GF-D8 (cell line): ENCODE data around the gene BRD3.
"Not testable (repeated sequence)": the region's sequence is repeated elsewhere in the genome, so short reads cannot be mapped to it uniquely, and the experiment has no call there.

Source experiments
- DNase-seq: peaks from one replicate; lab custom pipeline; 2025; lab: John Stamatoyannopoulos, UW

BRD3 gene

DNA sequence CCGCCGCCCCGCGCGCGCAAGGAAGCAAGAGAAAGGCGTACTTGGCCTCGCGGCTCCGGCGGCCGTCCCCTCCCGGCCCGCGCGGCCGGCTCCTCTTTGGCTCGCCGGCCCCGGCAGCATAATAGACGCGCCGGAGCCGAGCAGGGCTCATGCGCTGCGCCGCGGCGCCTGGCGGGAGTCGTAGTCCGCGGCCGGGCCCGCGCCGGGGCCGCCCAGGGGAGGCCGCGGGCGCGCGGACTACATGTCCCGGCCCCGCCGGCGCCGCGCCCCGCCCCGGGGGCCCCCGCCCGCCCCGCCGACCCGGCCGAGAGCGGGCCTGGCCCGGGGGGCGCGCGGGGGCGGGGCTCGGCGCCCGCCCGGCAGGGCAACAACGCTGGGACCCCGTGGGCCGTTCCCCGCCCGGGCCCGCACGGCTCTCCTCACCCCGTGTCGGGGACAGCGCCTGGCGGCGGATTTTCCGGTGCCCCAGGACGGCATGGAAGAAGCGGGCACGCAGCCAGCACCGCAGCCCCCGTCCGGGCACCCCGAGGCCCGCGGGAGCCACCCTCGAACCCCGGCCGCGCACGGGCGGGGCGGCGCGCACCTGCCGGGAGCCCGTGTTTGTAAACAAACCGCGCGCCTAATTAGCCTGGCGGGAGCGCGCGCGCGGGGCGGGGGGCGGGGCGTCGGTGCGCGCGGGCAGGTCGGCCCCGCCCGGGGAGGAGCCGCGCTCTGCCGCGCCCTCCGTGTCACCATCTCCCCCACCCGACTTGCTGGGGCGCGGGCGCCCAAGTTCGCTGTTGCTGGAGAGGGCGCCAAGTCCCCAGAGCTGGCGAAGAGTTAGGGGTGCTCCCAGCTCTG lies at the start of gene BRD3:
Gene BRD3, minus strand, starts transcription at position 123 of the 840 bp plus-strand sequence. CDS start 14,549 bp downstream, outside the sequence.
- peak; percentile 62 for DNase-seq

DNA sequence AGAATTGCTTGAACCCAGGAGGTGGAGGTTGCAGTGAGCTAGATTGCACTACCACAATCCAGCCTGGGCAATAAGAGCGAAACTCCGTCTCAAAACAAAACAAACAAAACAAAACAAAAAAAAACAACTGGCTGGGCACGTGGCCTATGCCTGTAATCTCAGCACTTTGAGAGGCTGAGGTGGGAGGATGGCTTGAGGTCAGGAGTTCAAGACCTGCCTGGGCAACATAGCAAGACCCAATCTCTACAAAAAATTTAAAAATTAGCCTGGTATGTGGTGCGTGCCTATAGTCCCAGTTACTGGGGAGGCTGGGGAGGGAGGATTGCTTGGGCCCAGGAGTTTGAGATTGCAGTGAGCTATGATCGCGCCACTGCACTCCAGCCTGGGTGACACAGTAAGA lies 44.7 kb upstream of the BRD3 start:
- no peak for DNase-seq

DNA sequence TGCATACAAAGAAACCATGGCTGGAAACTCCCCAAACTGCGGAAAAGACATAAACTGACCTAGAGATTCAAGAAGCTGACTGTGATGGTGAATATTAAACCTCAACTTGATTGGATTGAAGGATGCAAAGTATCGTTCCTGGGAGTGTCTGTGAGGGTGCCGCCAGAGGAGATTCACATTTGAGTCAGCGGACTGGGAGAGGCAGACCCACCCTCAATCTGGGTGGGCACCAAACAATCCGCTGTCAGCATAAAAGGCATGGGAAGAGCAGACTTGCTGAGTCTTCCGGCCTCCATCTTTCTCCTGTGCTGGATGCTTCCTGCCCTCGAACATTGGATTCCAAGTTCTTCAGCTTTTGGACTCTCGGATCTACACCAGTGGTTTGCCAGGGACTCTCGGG lies 43.2 kb upstream of the BRD3 start:
- no peak for DNase-seq

DNA sequence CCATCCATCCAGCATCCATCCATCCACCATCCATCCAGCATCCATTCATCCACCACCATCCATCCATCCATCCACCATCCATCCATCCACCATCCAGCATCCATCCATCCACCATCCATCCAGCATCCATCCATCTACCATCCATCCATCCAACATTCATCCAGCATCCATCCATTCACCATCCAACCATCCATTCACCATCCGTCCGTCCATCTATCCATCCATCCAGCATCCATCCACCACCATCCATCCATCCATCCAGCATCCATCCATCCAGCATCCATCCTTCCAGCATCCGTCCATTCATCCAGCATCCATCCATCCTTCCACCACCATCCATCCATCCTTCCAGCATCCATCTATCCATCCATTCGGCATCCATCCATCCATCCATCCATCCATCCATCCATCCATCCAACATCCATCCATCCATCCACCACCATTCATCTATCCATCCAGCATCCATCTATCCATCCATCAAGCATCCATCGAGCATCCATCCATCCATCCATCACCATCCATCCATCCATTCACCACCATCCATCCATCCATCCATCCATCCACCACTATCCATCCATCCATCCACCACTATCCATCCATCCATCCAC lies 35.7 kb upstream of the BRD3 start:
- DNase-seq, result no peak

DNA sequence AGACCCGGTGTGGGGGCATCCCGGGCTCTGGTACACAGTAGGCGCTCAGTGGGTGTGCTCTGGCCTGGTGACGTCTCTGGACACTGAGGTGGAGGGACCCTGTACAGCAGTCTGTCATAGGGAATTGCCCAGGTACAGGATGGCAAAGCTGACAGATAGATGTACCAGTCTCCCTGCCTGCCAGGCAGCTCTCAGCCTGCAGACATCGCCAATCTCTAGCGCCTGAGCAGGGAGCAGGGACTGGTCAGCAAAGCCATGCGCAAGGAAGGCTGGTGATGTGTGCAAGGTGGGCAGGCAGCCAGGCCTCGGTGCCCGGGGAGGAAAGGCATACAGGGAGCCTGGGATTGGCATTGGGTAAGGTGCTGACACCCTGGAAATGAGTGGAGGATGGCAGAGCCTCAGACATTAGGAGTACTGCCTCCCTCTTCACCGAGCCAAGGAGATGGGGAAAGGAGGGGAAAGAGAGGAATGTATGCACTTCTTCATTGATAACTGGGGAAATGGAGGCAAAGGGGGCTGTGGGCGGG lies 33.9 kb upstream of the BRD3 start:
- DNase-seq, result no peak

DNA sequence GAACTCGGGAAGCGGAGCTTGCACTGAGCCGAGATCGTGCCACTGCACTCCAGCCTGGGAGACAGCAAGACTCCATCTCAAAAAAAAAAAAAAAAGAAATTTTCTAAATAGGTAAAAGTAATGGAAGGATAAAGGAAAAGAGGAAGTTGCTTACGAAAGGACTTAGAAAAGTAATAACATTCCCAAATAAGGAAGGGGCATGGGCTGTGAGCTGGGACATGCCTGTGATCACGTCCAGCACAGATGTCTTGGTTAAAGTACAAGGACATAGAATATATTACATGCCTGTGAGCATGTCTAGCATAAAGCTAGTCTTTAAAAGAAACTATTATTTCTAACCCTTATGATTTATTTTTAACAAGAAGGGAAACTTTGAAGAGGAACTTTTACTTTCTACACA lies 33.3 kb upstream of the BRD3 start:
- DNase-seq, result not testable (repeated sequence)

DNA sequence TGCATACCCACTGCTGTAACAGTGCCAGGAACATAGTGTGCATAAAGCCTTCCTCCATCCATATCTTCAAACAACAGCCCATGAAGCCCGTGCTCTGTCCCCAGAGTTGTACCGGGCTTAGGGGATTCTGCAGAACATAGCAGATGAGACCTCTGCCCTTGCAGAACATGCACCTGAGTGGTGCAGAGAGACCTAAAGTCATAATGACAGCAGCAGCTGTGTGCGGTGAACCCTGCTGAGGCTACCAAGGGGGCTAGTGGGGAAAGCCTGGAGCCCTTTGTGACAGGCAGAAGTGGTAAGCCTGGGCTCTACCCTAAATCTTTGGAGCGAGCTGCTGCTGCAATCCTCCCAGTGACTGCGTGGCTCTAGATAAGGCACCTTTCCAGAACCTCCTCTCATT lies 32.2 kb upstream of the BRD3 start:
- no peak for DNase-seq

DNA sequence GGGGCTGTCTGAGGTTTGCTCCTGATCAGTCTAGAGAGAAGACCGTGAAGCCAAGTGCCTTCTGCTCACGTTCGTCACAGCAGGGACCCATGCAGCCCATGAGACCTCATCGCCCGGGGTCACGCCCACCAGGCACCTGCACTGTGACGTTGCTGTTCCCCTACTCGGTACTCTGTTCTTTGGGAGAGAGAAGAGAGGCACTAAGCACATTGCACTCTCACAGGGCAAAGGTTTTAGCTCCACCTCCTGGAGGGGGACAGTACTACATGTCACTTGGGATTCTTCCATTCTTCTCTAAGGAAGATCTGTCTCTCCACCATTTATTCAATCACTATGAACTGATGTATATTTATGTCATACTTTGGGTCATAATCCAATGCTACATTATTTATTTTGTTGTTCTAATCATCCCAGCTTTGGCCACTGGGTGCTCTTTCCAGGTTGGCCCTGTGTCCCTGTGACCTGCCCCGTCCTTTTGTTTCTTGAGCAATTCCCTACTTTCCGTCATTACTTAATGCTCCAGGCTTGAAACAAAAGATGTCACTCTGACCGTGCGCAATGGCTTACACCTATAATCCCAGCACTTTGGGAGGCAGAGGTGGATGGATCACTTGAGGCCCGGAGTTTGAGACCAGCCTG lies 31.4 kb upstream of the BRD3 start:
- DNase-seq, result peak; percentile 24

DNA sequence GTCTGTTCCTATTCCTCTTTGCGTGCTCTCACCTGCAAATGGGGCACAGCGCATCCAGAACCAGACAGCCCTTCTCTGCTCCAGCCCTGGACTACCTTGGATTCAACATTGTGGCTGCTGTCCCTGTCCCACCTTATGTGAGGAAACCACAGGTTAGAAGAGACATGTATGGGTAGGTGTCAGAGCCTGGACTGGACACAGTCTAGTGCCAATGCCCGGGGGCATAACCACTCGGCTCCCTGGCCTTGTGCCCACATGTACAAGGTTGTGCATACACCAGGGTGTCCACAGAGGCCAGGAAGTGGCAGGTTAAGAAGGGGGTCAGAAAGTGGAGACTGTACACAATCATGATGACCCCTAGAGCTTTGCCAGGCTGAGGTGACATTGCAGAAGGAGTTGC lies 22.1 kb upstream of the BRD3 start:
- no peak for DNase-seq

DNA sequence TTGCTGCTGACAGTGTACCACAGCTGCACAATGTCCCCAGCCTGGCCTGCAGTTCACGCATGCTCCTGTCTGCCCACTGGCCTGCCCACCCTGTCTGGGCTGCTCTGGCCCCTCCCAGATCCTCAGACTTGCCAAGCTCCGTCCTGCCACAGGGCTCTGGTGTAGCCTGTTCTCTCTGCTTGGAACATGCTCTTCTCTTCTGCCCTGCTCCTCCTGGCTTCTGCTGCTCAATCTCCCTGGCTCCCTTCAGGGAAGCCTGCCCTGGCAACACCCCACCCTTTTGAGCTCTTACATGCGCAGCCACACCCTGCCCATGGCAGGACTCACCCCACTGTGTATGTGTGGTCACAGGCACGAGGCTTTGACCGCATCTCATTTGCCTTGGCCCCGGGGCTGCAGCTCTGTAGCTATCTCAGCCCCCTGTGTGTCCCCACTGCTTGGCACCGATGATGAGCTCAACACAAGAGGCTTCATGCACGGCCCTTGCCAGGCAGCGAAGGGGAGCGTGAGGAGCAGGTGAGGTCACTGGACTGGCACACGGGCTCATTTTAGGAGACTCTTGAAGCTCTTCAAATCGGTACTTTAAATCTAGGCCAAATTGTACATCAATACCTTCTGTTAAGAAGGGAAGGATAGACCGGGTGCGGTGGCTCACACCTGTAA lies 20.4 kb upstream of the BRD3 start:
- DNase-seq, result no peak

DNA sequence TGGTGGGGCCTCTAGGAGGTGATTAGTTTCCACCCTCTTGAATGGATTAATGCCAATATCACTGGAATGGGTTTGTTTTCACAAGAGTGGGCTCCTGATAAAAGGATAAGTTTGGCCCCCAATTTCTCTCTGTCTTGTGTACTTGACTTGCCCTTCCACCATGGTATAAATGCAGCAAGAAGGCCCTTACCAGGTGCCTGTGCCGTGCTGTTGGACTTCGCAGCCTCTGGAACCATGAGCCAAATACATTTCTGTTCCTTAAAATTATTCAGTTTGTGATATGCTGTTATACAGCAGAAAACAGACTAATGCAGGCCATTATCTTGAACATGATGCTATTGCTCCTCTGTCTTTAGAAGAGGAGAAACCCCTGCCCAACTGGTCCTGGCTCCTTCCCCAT lies 17.8 kb upstream of the BRD3 start:
- no peak for DNase-seq

DNA sequence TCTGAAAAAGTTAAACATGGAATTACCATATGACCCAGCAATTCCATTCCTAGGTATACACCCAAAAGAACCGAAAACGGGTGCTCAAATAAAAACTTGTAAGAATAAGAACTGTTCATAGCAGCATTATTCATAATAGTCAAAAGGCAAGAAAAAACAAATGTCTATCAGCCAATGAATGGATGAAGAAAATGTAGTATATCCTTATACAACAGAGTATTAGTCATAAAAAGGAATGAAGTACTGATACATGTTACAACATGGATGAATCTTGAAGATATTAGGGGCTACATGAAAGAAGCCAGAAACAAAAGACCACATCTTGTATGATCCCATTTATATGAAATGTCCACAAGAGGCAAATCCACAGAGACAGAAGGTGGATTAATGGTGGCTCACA lies 15.6 kb upstream of the BRD3 start:
- DNase-seq, result no peak

DNA sequence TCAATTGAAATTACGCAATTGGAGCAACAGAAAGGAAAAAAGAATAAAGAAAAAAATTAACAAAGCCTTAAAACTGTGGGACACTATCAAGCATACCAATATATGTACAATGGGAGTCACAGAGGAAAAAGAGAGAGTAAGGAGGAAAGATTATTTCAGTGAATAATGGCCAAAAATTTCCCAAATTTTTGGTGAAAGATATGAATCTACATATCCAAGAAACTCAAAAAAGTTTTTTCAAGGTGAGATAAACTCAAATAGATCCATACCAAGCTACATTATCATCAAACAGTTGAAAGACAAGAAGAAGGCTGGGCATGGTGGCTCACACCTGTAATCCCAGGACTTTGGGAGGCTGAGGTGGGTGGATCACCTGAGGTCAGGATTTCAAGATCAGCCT lies 8.8 kb upstream of the BRD3 start:
- DNase-seq, result no peak

DNA sequence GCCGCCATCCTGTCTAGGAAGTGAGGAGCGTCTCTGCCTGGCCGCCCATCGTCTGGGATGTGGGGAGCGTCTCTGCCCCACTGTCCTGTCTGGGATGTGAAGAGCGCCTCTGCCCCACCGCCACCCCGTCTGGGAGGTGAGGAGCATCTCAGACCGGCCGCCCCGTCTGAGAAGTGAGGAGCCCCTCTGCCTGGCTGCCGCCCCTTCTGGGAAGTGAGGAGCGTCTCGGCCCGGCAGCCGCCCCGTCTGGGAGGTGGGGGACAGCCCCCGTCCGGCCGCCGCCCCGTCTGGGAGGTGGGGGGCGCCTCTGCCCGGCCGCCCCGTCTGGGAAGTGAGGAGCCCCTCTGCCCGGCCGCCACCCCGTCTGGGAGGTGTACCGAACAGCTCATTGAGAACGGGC lies 7.9 kb upstream of the BRD3 start:
- DNase-seq, result not testable (repeated sequence)

DNA sequence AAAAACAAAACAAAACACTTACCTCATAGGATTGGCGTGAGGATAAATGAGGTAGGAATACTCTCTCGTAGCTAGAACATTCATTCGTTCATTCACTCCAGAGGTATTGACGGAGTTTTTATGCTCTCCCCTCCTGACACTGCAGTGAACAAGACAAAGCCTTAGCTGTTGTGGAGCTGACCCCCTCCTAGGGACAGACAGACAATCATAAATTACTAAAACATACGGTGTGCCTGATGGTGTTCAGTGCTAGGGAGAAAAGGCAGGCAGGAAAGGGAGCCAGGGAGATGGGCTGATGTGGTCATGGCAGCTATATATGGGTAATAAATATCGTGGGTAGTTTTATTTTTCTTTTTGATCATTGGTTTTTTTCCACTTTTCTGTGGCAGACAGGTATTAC lies 5.7 kb upstream of the BRD3 start:
- DNase-seq, result no peak

DNA sequence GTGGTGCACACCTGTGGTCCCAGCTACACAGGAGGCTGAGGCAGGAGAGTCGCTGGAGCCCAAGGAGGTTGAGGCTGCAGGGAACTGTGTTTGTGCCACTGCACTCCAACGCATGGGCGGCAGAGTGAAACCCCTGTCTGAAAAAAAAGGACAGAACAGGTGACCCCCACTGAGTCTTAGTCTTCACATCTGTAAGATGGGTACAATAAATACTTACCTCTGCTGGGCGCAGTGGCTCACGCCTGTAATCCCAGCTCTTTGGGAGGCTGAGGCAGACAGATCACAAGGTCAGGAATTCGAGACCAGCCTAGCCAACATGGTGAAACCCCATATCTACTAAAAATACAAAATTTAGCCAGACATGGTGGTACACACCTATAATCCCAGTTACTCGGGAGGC lies 4.9 kb upstream of the BRD3 start:
- not testable (repeated sequence) for DNase-seq

DNA sequence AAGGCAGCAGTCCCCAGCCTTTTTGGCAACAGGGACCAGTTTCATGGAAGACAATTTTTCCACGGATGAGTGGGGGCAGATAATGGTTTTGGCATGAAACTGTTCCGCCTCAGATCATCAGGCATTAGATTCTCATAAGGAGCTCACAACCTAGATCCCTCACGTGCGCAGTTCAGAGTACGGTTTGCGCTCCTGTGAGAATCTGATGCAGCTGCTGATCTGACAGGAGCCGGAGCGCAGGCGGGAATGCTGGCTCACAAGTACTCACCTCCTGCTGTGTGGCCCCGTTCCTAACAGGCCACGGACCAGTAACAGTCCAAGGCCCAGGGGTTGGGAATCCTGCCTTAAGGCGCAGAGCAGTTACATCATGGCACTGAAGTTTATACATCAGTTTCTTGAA lies 3.3 kb upstream of the BRD3 start:
- no peak for DNase-seq

DNA sequence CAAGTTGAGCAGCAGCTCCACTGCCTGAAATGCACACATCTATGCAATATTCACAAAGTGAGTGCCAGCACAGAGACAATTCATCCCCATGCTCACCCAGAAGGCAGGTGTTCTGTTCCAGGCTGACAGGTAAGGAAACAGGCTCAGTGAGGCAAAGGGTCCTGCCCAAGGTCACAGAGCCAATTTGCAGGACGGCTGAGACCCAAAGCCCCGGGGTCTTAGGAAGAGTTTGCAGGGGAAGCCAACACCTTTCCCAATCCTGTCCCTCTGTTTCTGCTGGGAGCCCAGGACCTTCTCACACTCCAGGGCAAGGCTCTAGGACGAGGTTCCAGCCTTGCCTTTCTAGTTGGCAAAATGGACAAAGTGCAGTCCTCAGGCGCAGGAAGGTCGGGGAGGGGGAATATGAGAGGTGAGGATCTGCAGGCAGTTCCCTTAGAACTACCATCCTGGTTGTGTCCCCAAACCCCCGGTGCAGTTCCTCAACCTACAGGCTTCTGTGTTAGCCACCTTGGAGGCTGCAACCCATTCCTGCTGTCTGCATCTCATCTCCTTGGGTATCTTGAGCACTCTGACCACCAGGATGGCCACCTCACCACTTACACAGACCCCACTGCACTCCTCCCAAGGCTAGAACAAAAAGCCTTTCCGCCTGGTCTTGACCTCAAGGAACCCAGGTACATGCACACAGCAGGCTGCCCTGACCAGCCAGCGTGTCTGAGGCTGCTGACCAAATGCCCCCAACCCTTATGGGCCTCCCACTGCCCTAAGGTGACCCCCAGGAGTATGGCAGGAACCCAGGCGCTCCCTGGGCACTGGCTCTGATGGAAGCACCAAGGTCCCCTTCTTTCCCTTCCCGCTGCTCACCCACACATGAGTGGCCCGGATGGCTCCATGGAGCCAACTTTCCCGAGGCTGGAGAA lies 1.9 kb upstream of the BRD3 start:
- DNase-seq, result no peak

DNA sequence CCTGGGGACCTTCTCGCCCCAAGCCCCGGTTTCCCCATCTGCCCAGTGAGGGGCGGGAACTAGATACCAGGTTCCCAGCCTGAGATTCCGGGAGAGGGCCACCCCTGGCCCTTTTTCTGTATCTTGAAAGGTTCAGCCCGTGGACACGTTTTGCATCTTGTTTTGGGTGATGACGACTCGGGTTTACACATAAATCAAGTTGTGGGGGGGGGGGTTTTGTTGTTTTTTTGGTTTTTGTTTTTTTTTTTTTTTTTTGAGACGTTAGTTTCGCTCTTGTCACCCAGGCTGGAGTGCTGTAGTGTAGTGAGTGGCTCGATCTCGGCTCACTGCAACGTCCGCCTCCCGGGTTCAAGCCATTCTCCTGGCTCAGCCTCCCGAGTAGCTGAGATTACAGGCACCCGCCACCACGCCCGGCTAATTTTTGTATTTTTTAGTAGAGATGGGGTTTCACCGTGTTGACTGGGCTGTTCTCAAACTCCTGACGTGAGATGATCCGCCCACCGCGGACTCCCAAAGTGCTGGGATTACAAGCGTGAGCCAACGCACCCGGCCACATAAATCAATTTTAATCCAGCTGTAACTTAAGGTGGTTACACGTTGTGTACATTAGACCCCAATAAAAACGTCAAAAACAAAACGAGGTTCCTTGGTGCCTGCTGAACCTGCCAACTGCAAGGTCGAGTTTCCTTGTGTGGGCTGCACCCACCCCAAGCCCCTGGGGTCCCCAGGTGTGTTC lies 1.1 kb upstream of the BRD3 start:
- no peak for DNase-seq
